Keratinocyte (primary cell): ENCODE results near the gene DPYSL5. TPM values are rescaled to one million over a fixed set of nuclear protein-coding genes. Genes with fewer than 3 reads are reported as not detected.

Experiments used
- DNase-seq: peaks from one replicate; pipeline ENCODE4 v3.0.0-alpha.2; 2011; ENCODE audit warnings: low read depth, missing footprints, low spot score
- FAIRE-seq: peaks from 2 replicates; lab custom pipeline; 2011; peaks lifted over from hg19 to GRCh38; lab: Jason Lieb, UNC
- H2AFZ ChIP-seq: 2 replicates; pipeline ENCODE4 v1.6.0; 2012; ENCODE audit warnings: low read length, control low read depth, inconsistent platforms; ENCODE audit not compliant: control insufficient read depth
- H3K27ac ChIP-seq: 2 replicates; pipeline ENCODE4 v1.5.1; 2011; ENCODE audit warnings: low read length; ENCODE audit not compliant: control insufficient read depth, insufficient read depth
- H3K27me3 ChIP-seq: 3 replicates; pipeline ENCODE4 v1.6.0; 2011; ENCODE audit warnings: low read length; ENCODE audit not compliant: control insufficient read depth, insufficient read depth; ENCODE audit errors: extremely low read depth
- H3K36me3 ChIP-seq, 2 experiments: 2 replicates in 1 of 2; 3 replicates in 1 of 2; pipeline ENCODE4 v1.5.1; 2011; ENCODE audit warnings: low read length in 2 of 2, mild to moderate bottlenecking in 1 of 2; ENCODE audit not compliant: control insufficient read depth in 2 of 2, insufficient read depth in 2 of 2; ENCODE audit errors: extremely low read depth in 1 of 2
- H3K4me1 ChIP-seq: 3 replicates; pipeline ENCODE4 v1.5.1; 2011; ENCODE audit warnings: low read length; ENCODE audit not compliant: control insufficient read depth, insufficient read depth; ENCODE audit errors: extremely low read depth
- H3K4me2 ChIP-seq: 3 replicates; pipeline ENCODE4 v1.6.0; 2011; ENCODE audit warnings: low read depth, low read length; ENCODE audit not compliant: control insufficient read depth, insufficient read depth; ENCODE audit errors: extremely low read depth
- H3K4me3 ChIP-seq, 3 experiments: fragments of 200-600 bp in 1 of 3; sonication (generic) in 1 of 3; 2 replicates in 2 of 3; 3 replicates in 1 of 3; pipeline ENCODE4 v1.5.1; 2011 to 2016; ENCODE audit warnings: low read length in 3 of 3, mild to moderate bottlenecking in 3 of 3, control low read depth in 2 of 3, inconsistent platforms in 1 of 3, low read depth in 1 of 3, mixed read lengths in 1 of 3, mixed run types in 1 of 3, moderate library complexity in 1 of 3; ENCODE audit not compliant: control insufficient read depth in 2 of 3, insufficient read depth in 2 of 3; ENCODE audit errors: extremely low read depth in 1 of 3
- H3K79me2 ChIP-seq: 2 replicates; pipeline ENCODE4 v1.6.0; 2012; ENCODE audit warnings: low read length; ENCODE audit not compliant: control insufficient read depth, insufficient read depth
- H3K9ac ChIP-seq: 3 replicates; pipeline ENCODE4 v1.6.0; 2011; ENCODE audit warnings: low read length; ENCODE audit not compliant: control insufficient read depth, insufficient read depth; ENCODE audit errors: extremely low read depth
- H3K9me1 ChIP-seq: 3 replicates; pipeline ENCODE4 v1.6.0; 2011; ENCODE audit warnings: low read length; ENCODE audit not compliant: control insufficient read depth, insufficient read depth; ENCODE audit errors: extremely low read depth
- H3K9me3 ChIP-seq: 2 replicates; pipeline ENCODE4 v1.5.1; 2012; ENCODE audit warnings: low read depth, low read length; ENCODE audit not compliant: control insufficient read depth
- H4K20me1 ChIP-seq: 3 replicates; pipeline ENCODE4 v1.6.0; 2011; ENCODE audit warnings: low read length; ENCODE audit not compliant: control insufficient read depth, insufficient read depth; ENCODE audit errors: extremely low read depth
- EZH2 ChIP-seq: IDR thresholded peaks from one replicate; pipeline ENCODE4 v1.6.1; 2012; ENCODE audit warnings: inconsistent platforms, mild to moderate bottlenecking, low read length, moderate library complexity
- dilution Hi-C: fragments of 300-500 bp; cut with MboI; formaldehyde crosslinking; loops from one replicate; pipeline ENCODE4 v1.7.0; 2020; ENCODE audit warnings: low sequenced_read_pairs; ENCODE audit not compliant: extremely low pct_ligation_motif_present
- polyA plus RNA-seq, 5 experiments: library from polyadenylated mRNA; depleted of rRNA in 3 of 5; stranded (reverse) in 3 of 5; stranded (forward) in 1 of 5; unstranded in 1 of 5; fragments of >200 nt; gene quantifications; 1 replicate in 1 of 5; 2 replicates in 3 of 5; 3 replicates in 1 of 5; pipeline versions ENCODE4 v1.2.1 to v1.2.3, GENCODE V29; 2011 to 2012; ENCODE audit warnings: missing spikeins in 2 of 5, low read depth in 1 of 5, low replicate concordance in 1 of 5
- TF ChIP-seq, protein P1 (sequence below), 3 experiments: IDR thresholded peaks in 1 of 3; conservative IDR thresholded peaks in 1 of 3; optimal IDR thresholded peaks in 1 of 3; 2 replicates in 2 of 3; 3 replicates in 1 of 3; pipeline versions ENCODE3 to v1.5.1; 2011; ENCODE audit warnings: low read length in 3 of 3, mild to moderate bottlenecking in 3 of 3, moderate library complexity in 2 of 3, control low read depth in 1 of 3, inconsistent platforms in 1 of 3; ENCODE audit not compliant: insufficient read depth in 2 of 3; ENCODE audit errors: extremely low read depth in 1 of 3

DPYSL5 gene
- polyA plus RNA-seq, 1 donor (not counting 4 experiments of a cell fraction or from before 2014, with no cell fraction given) = not detected

DNA sequence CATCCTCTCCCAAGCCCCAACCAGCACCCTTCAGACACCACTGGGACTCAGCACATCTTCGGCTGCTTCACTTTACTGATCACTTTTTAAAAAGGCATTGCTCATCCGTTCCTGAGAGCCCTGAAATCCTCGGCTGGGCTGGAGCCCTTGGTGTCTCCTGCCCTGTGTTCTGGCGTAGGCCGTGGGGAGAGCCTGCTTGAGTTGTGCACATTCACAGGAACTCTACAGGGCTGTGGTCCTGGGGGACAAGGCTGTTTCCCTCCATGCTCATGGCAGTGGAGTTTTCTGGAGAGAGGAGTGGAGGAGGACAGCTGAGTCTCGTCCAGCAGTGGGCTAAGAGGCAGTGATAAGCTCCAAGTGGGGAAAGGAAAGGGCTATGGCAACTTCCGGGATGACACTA lies 46.1 kb upstream of the DPYSL5 start:
- no peaks in the 10 kb centered on the region for H3K79me2 ChIP-seq
- no peak overlapping the region for H3K4me3 ChIP-seq
- H3K9ac ChIP-seq = no peak overlapping the region
- peaks cover 17% of the 10 kb centered on the region for H3K4me1 ChIP-seq
- H3K27ac ChIP-seq = no peak overlapping the region
- FAIRE-seq (no peak), DNase-seq (no peak)
- no peaks in the 10 kb centered on the region for H3K9me3 ChIP-seq
- no peaks in the 10 kb centered on the region for H3K27me3 ChIP-seq
- no peaks in the 10 kb centered on the region for H3K36me3 ChIP-seq
- H3K4me2 ChIP-seq = no peak overlapping the region
- no peaks in the 10 kb centered on the region for H4K20me1 ChIP-seq
- H3K9me1 ChIP-seq = no peaks in the 10 kb centered on the region
- no peak for TF ChIP-seq EZH2
- no peak overlapping the region for H2AFZ ChIP-seq
- dilution Hi-C loops = no loop called here

- H3K27me3 ChIP-seq = no peaks in the 10 kb centered on the region
- H3K27ac ChIP-seq = peak overlapping the region; percentile 85
- FAIRE-seq (peak; percentile 79), DNase-seq (peak; percentile 100)
- TF ChIP-seq, protein P1, sequence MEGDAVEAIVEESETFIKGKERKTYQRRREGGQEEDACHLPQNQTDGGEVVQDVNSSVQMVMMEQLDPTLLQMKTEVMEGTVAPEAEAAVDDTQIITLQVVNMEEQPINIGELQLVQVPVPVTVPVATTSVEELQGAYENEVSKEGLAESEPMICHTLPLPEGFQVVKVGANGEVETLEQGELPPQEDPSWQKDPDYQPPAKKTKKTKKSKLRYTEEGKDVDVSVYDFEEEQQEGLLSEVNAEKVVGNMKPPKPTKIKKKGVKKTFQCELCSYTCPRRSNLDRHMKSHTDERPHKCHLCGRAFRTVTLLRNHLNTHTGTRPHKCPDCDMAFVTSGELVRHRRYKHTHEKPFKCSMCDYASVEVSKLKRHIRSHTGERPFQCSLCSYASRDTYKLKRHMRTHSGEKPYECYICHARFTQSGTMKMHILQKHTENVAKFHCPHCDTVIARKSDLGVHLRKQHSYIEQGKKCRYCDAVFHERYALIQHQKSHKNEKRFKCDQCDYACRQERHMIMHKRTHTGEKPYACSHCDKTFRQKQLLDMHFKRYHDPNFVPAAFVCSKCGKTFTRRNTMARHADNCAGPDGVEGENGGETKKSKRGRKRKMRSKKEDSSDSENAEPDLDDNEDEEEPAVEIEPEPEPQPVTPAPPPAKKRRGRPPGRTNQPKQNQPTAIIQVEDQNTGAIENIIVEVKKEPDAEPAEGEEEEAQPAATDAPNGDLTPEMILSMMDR (optimal IDR thresholded peaks at IDR 0.05 in 1 of 3, IDR thresholded peaks at IDR 0.05 in 1 of 3, conservative IDR thresholded peaks at IDR 0.05 in 1 of 3; ENCODE audit: extremely low read depth in 1 of 3, insufficient read depth in 2 of 3, low read length in 3 of 3) = no peak
- no peak for TF ChIP-seq EZH2
- no peaks in the 10 kb centered on the region for H3K9me3 ChIP-seq
- no peak overlapping the region for H3K4me2 ChIP-seq
- dilution Hi-C loops = no loop called here
- peak overlapping the region; percentile 46 for H3K9ac ChIP-seq
- no peaks in the 10 kb centered on the region for H3K79me2 ChIP-seq
- no peaks in the 10 kb centered on the region for H3K36me3 ChIP-seq
- no peak overlapping the region for H3K4me3 ChIP-seq
- no peaks in the 10 kb centered on the region for H4K20me1 ChIP-seq
- H3K4me1 ChIP-seq = peaks cover 21% of the 10 kb centered on the region
- H3K9me1 ChIP-seq = no peaks in the 10 kb centered on the region
- H2AFZ ChIP-seq = peak overlapping the region; percentile 71
Observed at GRCh38 chr2:26805241-26805676, 42.7 kb upstream of the DPYSL5 start.
